Parathyroid adenoma (tissue), 2 donors: ENCODE results near the gene KRTAP10-4.
"Not testable (repeated sequence)": the region's sequence is repeated elsewhere in the genome, so short reads cannot be mapped to it uniquely, and the experiment has no call there.

Experiments used
- H2AFZ ChIP-seq: fragments of 300-600 bp; sonication (generic); one replicate; pipeline ENCODE4 v1.7.0; 2017; ENCODE audit warnings: antibody characterized with exemption, mild to moderate bottlenecking
- H3K27ac ChIP-seq: fragments of 300-600 bp; sonication (generic); one replicate; pipeline ENCODE4 v1.7.0; 2017
- H3K27me3 ChIP-seq: fragments of 300-600 bp; sonication (generic); one replicate; pipeline ENCODE4 v1.7.0; 2017; ENCODE audit warnings: low read length; ENCODE audit not compliant: control insufficient read depth, insufficient read depth
- H3K36me3 ChIP-seq: fragments of 300-600 bp; sonication (generic); one replicate; pipeline ENCODE4 v1.7.0; 2017; ENCODE audit warnings: low read length; ENCODE audit not compliant: control insufficient read depth, insufficient read depth
- H3K4me1 ChIP-seq: fragments of 300-600 bp; sonication (generic); one replicate; pipeline ENCODE4 v1.7.0; 2017; ENCODE audit warnings: control low read depth
- H3K4me2 ChIP-seq: fragments of 300-600 bp; sonication (generic); one replicate; pipeline ENCODE4 v1.7.0; 2017; ENCODE audit warnings: low read length
- H3K4me3 ChIP-seq: fragments of 300-600 bp; sonication (generic); one replicate; pipeline ENCODE4 v1.7.0; 2017; ENCODE audit warnings: low read depth, low read length
- H3K79me2 ChIP-seq: fragments of 300-600 bp; sonication (generic); one replicate; pipeline ENCODE4 v1.7.0; 2017; ENCODE audit warnings: control low read depth
- H3K9ac ChIP-seq: fragments of 300-600 bp; sonication (generic); one replicate; pipeline ENCODE4 v1.7.0; 2017; ENCODE audit warnings: mild to moderate bottlenecking
- H3K9me3 ChIP-seq: fragments of 300-600 bp; sonication (generic); one replicate; pipeline ENCODE4 v1.7.0; 2017; ENCODE audit warnings: low read length; ENCODE audit not compliant: control insufficient read depth
- TF ChIP-seq, protein P1 (sequence below): fragments of 300-600 bp; sonication (generic); IDR thresholded peaks from one replicate; pipeline ENCODE4 v1.7.0; 2017; ENCODE audit warnings: antibody characterized with exemption, mild to moderate bottlenecking
- donor health status: primary hyperparathyroidism.

Gene KRTAP10-4

GRCh38 chr21:44602463-44602850 is 28.9 kb downstream of the KRTAP10-4 start:
- no peaks in the 10 kb centered on the region for H3K36me3 ChIP-seq
- no peak overlapping the region for H3K27ac ChIP-seq
- H3K4me2 ChIP-seq = no peak overlapping the region
- H3K4me1 ChIP-seq = no peaks in the 10 kb centered on the region
- TF ChIP-seq, protein P1, sequence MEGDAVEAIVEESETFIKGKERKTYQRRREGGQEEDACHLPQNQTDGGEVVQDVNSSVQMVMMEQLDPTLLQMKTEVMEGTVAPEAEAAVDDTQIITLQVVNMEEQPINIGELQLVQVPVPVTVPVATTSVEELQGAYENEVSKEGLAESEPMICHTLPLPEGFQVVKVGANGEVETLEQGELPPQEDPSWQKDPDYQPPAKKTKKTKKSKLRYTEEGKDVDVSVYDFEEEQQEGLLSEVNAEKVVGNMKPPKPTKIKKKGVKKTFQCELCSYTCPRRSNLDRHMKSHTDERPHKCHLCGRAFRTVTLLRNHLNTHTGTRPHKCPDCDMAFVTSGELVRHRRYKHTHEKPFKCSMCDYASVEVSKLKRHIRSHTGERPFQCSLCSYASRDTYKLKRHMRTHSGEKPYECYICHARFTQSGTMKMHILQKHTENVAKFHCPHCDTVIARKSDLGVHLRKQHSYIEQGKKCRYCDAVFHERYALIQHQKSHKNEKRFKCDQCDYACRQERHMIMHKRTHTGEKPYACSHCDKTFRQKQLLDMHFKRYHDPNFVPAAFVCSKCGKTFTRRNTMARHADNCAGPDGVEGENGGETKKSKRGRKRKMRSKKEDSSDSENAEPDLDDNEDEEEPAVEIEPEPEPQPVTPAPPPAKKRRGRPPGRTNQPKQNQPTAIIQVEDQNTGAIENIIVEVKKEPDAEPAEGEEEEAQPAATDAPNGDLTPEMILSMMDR = no peak
- H2AFZ ChIP-seq = no peak overlapping the region
- H3K79me2 ChIP-seq = no peaks in the 10 kb centered on the region
- no peaks in the 10 kb centered on the region for H3K27me3 ChIP-seq
- no peaks in the 10 kb centered on the region for H3K9me3 ChIP-seq
- no peak overlapping the region for H3K4me3 ChIP-seq
- H3K9ac ChIP-seq = no peak overlapping the region

DNA sequence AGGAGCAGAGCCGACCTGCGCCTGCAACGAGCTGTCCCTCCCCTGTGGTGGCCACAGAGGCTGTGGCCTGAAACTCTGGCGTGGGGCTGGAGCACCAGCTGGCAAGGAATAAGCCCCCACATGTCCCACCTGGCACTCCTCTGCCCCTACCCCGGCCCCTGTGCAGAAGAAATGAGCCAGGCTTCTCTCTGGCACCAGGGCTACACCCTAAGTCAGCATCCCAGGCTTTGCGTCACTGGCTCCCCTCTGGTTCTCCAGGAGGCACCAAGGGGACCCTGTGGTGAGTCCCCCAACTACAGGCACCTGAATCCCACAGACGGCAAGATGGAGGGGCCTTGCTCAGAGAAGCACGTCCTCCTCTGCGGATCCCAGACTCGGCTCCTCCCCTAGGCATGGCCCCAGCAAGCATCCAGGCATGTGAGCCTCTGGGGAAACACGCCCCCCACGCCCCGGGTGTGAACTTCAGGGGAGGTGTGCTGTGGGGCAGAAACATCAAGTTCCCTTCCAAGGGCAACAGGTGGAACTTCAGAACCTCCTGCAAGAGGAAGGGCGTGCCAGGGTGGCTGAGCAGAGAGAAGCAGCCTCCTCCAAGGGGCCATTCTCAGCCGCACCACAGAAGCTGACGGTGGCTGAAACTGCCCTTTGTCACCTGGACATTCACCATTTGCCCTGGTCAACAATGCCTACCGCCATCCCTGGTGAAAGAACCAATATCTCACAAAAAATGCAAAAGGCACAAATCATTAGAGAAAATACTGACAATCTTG is 29.8 kb downstream of the KRTAP10-4 start:
- Histone ChIP-seq H3K4me2 (no peak overlapping the region), H3K4me1 (no peaks in the 10 kb centered on the region), H3K36me3 (no peaks in the 10 kb centered on the region), H3K9me3 (no peaks in the 10 kb centered on the region), H3K9ac (no peak overlapping the region), H3K4me3 (no peak overlapping the region), H3K79me2 (no peaks in the 10 kb centered on the region), H3K27ac (no peak overlapping the region), H2AFZ (no peak overlapping the region), H3K27me3 (no peaks in the 10 kb centered on the region)
- TF ChIP-seq, protein P1 = no peak

GRCh38 chr21:44603911-44604310 is 30.4 kb downstream of the KRTAP10-4 start:
- H3K9ac ChIP-seq = no peak overlapping the region
- no peaks in the 10 kb centered on the region for H3K36me3 ChIP-seq
- no peak overlapping the region for H3K4me3 ChIP-seq
- no peak overlapping the region for H3K27ac ChIP-seq
- no peaks in the 10 kb centered on the region for H3K79me2 ChIP-seq
- H3K4me2 ChIP-seq = no peak overlapping the region
- no peaks in the 10 kb centered on the region for H3K9me3 ChIP-seq
- H3K27me3 ChIP-seq = no peaks in the 10 kb centered on the region
- TF ChIP-seq, protein P1 = no peak
- no peak overlapping the region for H2AFZ ChIP-seq
- H3K4me1 ChIP-seq = no peaks in the 10 kb centered on the region

GRCh38 chr21:44606495-44606894 is 33.0 kb downstream of the KRTAP10-4 start:
- Histone ChIP-seq H3K9me3 (no peaks in the 10 kb centered on the region), H3K9ac (no peak overlapping the region), H3K4me3 (no peak overlapping the region), H3K4me2 (no peak overlapping the region), H2AFZ (no peak overlapping the region), H3K79me2 (no peaks in the 10 kb centered on the region), H3K4me1 (no peaks in the 10 kb centered on the region), H3K27ac (no peak overlapping the region), H3K27me3 (no peaks in the 10 kb centered on the region), H3K36me3 (no peaks in the 10 kb centered on the region)
- TF ChIP-seq, protein P1 = no peak

DNA sequence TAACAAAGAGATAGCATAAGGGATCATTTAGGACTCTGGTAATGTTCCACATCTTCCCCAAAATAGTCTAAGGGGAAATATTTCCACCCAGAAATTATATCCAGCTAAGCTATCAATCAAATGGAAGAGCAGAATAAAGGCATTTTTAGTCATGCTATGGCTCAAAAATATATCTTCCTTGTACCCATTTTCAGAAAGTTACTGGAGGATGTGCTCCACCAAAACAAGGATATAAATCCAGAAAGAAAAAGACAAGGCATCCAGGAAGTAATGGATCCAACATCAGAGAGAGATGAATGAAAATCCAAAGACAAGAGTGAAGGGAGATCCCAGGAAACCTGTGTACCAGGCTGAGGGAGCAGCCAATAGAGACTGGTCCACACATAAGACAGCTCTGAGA is 35.7 kb downstream of the KRTAP10-4 start:
- H3K9me3 ChIP-seq = no peaks in the 10 kb centered on the region
- no peak overlapping the region for H3K27ac ChIP-seq
- H3K27me3 ChIP-seq = no peaks in the 10 kb centered on the region
- H3K36me3 ChIP-seq = no peaks in the 10 kb centered on the region
- no peak overlapping the region for H3K9ac ChIP-seq
- no peak overlapping the region for H3K4me3 ChIP-seq
- no peaks in the 10 kb centered on the region for H3K4me1 ChIP-seq
- H3K79me2 ChIP-seq = no peaks in the 10 kb centered on the region
- H3K4me2 ChIP-seq = no peak overlapping the region
- H2AFZ ChIP-seq = no peak overlapping the region
- TF ChIP-seq, protein P1 = no peak

DNA sequence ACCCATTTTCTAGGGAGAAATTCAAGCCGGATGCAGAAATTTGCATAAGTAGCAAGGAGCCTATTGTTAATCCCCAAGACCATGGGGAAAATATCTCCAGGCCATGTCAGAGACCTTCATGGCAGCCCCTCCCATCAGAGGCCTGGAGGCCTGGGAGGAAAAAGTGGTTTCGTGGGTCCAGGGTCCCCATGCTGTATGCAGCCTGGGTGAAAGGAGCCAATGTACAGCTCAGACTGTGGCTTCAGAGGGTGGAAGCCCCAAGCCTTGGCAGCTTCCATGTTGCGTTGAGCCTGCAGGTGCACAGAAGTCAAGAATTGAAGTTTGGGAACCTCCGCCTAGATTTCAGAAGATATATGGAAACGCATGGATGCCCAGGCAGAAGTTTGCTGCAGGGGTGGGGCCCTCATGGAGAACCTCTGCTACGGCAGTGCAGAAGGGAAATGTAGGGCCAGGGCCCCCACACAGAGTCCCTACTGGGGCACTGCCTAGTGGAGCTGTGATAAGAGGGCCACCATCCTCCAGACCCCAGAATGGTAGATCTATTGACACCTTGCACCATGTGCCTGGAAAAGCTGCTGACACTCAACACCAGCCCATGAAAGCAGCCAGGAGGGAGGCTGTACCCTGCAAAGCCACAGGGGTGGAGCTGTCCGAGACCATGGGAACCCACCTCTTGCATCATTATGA is 36.8 kb downstream of the KRTAP10-4 start:
- H3K9me3 ChIP-seq, H3K4me1 ChIP-seq, H2AFZ ChIP-seq, H3K27me3 ChIP-seq, H3K9ac ChIP-seq, H3K36me3 ChIP-seq, H3K4me3 ChIP-seq, H3K27ac ChIP-seq, H3K4me2 ChIP-seq, H3K79me2 ChIP-seq: not testable (repeated sequence)
